OCI-LY3 (cell line): ENCODE data around the gene ANKRD2.
A peak's percentile ranks its signal among the peaks of the same experiment; 100 is the strongest.

Experiments
- H2AFZ ChIP-seq: fragments of 200-600, 300-600 bp; shearing (Covaris generic); 2 replicates; pipeline ENCODE4 v1.6.0; 2014; ENCODE audit warnings: antibody characterized with exemption, low read depth, low read length
- H3K27ac ChIP-seq: fragments of 200-600, 300-600 bp; sonication (generic); 2 replicates; pipeline ENCODE4 v1.5.1; 2014; ENCODE audit warnings: mild to moderate bottlenecking, low read length, moderate library complexity, mixed read lengths
- H3K27me3 ChIP-seq: fragments of 200-600, 300-600 bp; sonication (generic); 2 replicates; pipeline ENCODE4 v1.6.1; 2014; ENCODE audit warnings: low read depth, low read length, mixed read lengths
- H3K36me3 ChIP-seq: fragments of 200-600, 300-600 bp; sonication (generic); replicated peaks from 2 replicates; pipeline ENCODE3; 2014; ENCODE audit warnings: low read depth, low read length, mixed read lengths
- H3K4me1 ChIP-seq: fragments of 300-600, 200-600 bp; sonication (generic); 2 replicates; pipeline ENCODE4 v1.6.1; 2014; ENCODE audit warnings: low read length, mixed read lengths
- H3K4me2 ChIP-seq: fragments of 200-600, 300-600 bp; sonication (generic); 2 replicates; pipeline ENCODE4 v1.6.1; 2014; ENCODE audit warnings: low read length, mixed read lengths
- H3K4me3 ChIP-seq: fragments of 300-600, 200-600 bp; sonication (generic); 2 replicates; pipeline ENCODE4 v1.5.1; 2014; ENCODE audit warnings: antibody characterized with exemption, mild to moderate bottlenecking, low read length, moderate library complexity
- H3K79me2 ChIP-seq: fragments of 300-600, 200-600 bp; shearing (Covaris generic); 2 replicates; pipeline ENCODE4 v1.6.1; 2014; ENCODE audit warnings: mild to moderate bottlenecking, low read length, mixed read lengths
- H3K9ac ChIP-seq: fragments of 300-600, 200-600 bp; shearing (Covaris generic); 2 replicates; pipeline ENCODE4 v1.6.0; 2014; ENCODE audit warnings: mild to moderate bottlenecking, low read length, moderate library complexity
- H3K9me3 ChIP-seq: fragments of 200-600, 300-600 bp; shearing (Covaris generic); 2 replicates; pipeline ENCODE4 v1.6.1; 2014; ENCODE audit warnings: low read length, mixed read lengths; ENCODE audit not compliant: insufficient read depth
- H4K20me1 ChIP-seq: fragments of 200-600, 300-600 bp; sonication (generic); 2 replicates; pipeline ENCODE4 v1.6.1; 2016; ENCODE audit warnings: low read length, mixed read lengths; ENCODE audit not compliant: insufficient read depth
- EZH2phosphoT487 ChIP-seq: fragments of 200-600 bp; shearing (Covaris generic); IDR thresholded peaks from 2 replicates; pipeline ENCODE4 v1.6.1; 2018; ENCODE audit warnings: antibody characterized with exemption, mixed run types, low read depth
- TF ChIP-seq, protein P1 (sequence below): fragments of 200-600, 300-600 bp; sonication (generic); IDR thresholded peaks from 2 replicates; pipeline ENCODE4 v1.5.1; 2014; ENCODE audit warnings: antibody characterized with exemption, low read length, low read depth

Gene ANKRD2

DNA sequence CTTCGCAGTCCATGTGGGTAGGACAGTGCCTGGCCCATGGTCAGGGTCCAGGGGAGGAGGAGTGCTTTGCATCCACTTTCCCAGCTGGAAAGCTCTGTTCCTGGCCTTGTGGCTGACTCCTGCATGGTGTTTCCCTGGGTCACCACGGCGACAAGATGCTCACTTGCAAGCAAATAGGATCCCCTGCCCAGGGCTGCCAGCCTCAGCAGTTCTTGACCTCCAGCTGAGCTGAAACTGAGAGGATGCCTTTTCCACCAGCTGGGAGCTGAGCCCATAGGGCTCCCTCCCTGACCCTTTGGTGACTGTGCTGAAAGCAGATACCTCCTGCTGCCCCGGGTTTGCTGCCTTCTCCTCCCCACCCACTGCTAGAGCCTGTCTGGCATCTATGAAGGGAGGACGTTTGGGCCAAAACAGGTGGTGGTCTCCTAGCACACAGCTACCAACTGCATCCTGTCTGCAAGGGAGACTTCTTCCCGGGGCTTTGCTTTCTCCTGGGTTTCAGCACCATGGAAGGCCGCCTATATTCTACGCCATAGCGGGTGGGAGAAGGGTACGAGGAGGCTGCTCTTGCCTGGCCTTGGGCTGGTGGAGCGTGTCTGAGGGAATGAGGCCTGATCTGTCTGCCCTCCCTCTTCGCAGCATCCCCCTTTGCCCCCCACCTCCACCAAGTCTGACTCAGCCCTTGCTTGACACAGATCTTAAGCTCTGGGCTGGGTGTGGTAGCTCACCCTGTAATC lies 39.5 kb upstream of the ANKRD2 start:
- Histone ChIP-seq H3K4me1 (no peaks in the 10 kb centered on the region), H3K9me3 (no peaks in the 10 kb centered on the region), H3K9ac (no peak overlapping the region), H3K4me3 (no peak overlapping the region), H3K36me3 (no peaks in the 10 kb centered on the region), H3K79me2 (no peaks in the 10 kb centered on the region), H3K27ac (no peak overlapping the region), H4K20me1 (no peaks in the 10 kb centered on the region), H3K27me3 (no peaks in the 10 kb centered on the region), H3K4me2 (no peak overlapping the region), H2AFZ (no peak overlapping the region)
- TF ChIP-seq EZH2phosphoT487 = no peak
- TF ChIP-seq, protein P1, sequence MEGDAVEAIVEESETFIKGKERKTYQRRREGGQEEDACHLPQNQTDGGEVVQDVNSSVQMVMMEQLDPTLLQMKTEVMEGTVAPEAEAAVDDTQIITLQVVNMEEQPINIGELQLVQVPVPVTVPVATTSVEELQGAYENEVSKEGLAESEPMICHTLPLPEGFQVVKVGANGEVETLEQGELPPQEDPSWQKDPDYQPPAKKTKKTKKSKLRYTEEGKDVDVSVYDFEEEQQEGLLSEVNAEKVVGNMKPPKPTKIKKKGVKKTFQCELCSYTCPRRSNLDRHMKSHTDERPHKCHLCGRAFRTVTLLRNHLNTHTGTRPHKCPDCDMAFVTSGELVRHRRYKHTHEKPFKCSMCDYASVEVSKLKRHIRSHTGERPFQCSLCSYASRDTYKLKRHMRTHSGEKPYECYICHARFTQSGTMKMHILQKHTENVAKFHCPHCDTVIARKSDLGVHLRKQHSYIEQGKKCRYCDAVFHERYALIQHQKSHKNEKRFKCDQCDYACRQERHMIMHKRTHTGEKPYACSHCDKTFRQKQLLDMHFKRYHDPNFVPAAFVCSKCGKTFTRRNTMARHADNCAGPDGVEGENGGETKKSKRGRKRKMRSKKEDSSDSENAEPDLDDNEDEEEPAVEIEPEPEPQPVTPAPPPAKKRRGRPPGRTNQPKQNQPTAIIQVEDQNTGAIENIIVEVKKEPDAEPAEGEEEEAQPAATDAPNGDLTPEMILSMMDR = no peak

DNA sequence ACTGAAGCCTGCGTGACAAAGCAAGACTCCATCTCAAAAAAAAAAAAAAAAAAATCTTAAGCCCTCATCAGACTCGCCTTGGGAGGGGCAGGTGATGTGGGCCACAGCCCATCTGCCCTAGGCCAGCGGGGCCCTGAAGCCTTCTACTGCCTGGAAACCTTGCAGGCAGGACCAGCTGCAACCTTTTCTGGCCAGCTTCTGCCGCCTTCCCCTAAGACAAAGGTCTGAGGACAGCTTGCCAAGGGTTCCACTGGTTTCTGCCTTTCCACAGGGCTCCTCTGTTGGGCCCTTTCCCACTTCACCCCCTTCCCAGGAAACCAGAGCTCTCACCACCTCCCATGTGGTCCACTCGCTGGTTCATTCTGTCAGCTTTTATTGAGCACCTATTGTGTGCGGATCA lies 38.7 kb upstream of the ANKRD2 start:
- no peaks in the 10 kb centered on the region for H3K9me3 ChIP-seq
- no peak overlapping the region for H3K4me2 ChIP-seq
- H3K27ac ChIP-seq = no peak overlapping the region
- H3K9ac ChIP-seq = no peak overlapping the region
- no peaks in the 10 kb centered on the region for H3K79me2 ChIP-seq
- H3K36me3 ChIP-seq = no peaks in the 10 kb centered on the region
- H4K20me1 ChIP-seq = no peaks in the 10 kb centered on the region
- no peak overlapping the region for H3K4me3 ChIP-seq
- TF ChIP-seq, protein P1 = no peak
- no peak for TF ChIP-seq EZH2phosphoT487
- H3K4me1 ChIP-seq = no peaks in the 10 kb centered on the region
- no peak overlapping the region for H2AFZ ChIP-seq
- no peaks in the 10 kb centered on the region for H3K27me3 ChIP-seq

DNA sequence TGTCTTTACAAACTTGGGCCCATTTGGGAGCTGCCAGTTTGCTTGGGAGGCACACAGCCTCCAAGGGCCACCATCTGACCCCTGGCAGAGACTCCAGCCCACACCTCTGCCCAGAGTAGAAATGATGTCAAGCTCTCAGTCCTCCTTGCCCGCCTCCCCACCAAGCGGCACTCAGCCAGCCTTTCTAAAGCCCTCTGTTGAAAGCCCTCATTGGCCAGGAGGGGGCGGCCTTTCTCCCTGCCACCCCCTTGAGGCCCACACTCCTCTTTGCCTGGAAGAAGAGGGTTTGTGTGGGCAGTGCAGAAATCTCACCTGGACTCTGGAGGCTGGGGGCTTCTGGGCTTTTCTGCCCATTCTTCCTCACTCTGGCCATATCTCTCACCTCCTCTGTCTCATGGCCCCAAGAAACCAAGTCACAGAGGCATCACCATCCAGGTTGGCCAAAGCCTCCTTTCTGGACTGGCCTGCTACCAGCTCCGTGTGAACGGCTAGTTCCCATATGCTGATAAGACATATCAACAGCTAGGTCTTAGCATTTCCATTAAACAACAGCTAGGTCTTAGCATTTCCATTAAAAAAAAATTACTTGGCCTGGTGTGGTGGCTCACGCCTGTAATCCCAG lies 37.7 kb upstream of the ANKRD2 start:
- no peak overlapping the region for H3K9ac ChIP-seq
- no peak overlapping the region for H3K27ac ChIP-seq
- TF ChIP-seq EZH2phosphoT487 = no peak
- TF ChIP-seq, protein P1 = peak; percentile 52
- no peak overlapping the region for H3K4me3 ChIP-seq
- H4K20me1 ChIP-seq = no peaks in the 10 kb centered on the region
- no peaks in the 10 kb centered on the region for H3K27me3 ChIP-seq
- H3K4me2 ChIP-seq = no peak overlapping the region
- H3K36me3 ChIP-seq = no peaks in the 10 kb centered on the region
- no peak overlapping the region for H2AFZ ChIP-seq
- H3K9me3 ChIP-seq = no peaks in the 10 kb centered on the region
- no peaks in the 10 kb centered on the region for H3K79me2 ChIP-seq
- no peaks in the 10 kb centered on the region for H3K4me1 ChIP-seq

DNA sequence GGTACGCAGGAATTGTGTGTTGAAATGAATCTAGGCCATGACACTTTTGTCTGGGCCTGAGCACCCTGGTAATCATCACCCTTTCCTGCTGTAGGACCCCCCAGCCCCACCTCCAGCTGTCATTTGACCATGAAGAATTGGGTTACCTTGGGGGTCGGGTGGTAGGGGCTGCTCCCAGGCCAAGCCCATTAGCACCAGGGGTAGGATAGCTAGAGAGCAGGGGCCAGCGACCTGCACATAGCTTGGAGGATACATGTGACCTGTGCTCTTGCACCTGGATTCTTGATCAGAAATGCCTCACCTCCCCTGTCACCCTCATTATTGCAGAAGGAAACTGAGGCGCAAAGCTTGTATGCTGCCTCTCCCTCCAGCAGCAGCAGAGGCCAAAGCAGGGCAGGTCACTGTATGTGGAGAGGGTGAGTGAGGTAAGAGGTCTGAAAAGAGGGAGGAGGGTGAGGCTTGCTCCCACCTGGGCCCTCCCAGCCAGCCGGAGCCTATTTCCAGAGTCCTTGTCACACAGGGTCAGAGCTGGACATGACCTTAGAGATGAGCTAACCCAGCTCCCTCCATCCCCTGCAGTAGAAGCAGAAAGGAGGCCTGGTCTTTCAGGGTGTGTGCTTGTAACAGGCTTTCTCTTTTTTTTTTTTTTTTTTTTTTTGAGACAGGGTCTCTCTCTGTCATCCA lies 35.3 kb upstream of the ANKRD2 start:
- TF ChIP-seq, protein P1 = no peak
- H3K79me2 ChIP-seq = no peaks in the 10 kb centered on the region

More for the DNA sequence above, 35.3 kb upstream of the ANKRD2 start:
- Histone ChIP-seq H3K4me1 (no peaks in the 10 kb centered on the region), H2AFZ (no peak overlapping the region), H3K9ac (no peak overlapping the region), H3K27me3 (no peaks in the 10 kb centered on the region), H3K4me3 (no peak overlapping the region), H3K27ac (no peak overlapping the region), H3K36me3 (no peaks in the 10 kb centered on the region), H3K9me3 (no peaks in the 10 kb centered on the region), H3K4me2 (no peak overlapping the region), H4K20me1 (no peaks in the 10 kb centered on the region)
